ENCODE results near the gene BEST3.

DNA sequence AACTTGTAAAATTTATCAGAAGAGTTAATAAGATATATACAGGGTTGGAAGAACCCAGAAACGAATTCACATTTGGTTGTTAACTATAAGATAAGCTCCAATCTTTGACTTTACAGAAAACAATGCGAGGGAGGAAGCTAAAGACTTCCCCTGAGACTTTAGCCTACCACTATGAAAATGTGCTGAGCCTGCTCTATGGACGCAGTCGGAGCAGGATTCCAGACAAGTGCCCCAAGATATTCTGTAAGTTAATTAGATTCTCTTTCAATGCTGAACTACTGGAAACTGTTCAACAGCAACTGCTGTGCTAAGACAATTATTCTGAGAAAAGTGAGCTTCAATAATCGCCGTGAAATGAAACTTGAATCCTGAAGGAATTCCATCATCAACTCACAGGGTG lies 80.1 kb downstream of the BEST3 start:
- no peak for TF ChIP-seq EP300 (IDR thresholded peaks at IDR 0.05)
- TF ChIP-seq, protein P1, sequence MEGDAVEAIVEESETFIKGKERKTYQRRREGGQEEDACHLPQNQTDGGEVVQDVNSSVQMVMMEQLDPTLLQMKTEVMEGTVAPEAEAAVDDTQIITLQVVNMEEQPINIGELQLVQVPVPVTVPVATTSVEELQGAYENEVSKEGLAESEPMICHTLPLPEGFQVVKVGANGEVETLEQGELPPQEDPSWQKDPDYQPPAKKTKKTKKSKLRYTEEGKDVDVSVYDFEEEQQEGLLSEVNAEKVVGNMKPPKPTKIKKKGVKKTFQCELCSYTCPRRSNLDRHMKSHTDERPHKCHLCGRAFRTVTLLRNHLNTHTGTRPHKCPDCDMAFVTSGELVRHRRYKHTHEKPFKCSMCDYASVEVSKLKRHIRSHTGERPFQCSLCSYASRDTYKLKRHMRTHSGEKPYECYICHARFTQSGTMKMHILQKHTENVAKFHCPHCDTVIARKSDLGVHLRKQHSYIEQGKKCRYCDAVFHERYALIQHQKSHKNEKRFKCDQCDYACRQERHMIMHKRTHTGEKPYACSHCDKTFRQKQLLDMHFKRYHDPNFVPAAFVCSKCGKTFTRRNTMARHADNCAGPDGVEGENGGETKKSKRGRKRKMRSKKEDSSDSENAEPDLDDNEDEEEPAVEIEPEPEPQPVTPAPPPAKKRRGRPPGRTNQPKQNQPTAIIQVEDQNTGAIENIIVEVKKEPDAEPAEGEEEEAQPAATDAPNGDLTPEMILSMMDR (IDR thresholded peaks at IDR 0.05), result no peak
